CD8-positive, alpha-beta memory T cell (primary cell): Measurements from ENCODE around the gene IL1RAPL1. TPM values are rescaled to one million over a fixed set of nuclear protein-coding genes. Genes with fewer than 3 reads are reported as not detected.

Source experiments
- CTCF ChIA-PET: fragments of 350-600 bp; sonication (Branson Sonifier 250); formaldehyde crosslinking; loops from one replicate; lab custom pipeline; 2021; ENCODE audit warnings: antibody characterized with exemption; lab: Charles Lee
- POLR2A ChIA-PET: fragments of 350-600 bp; sonication (Branson Sonifier 250); formaldehyde crosslinking; loops from one replicate; lab custom pipeline; 2021; ENCODE audit warnings: antibody characterized with exemption; lab: Charles Lee
- DNase-seq, 5 donors: peaks; one replicate each; pipeline versions ENCODE4 v3.0.0 to v3.0.0-alpha.2; 2020 to 2022; ENCODE audit warnings: mixed read lengths in 1 of 5
- H3K27ac ChIP-seq: one replicate; pipeline ENCODE4 v1.7.0; 2013; ENCODE audit warnings: low read depth, mild to moderate bottlenecking, low read length, moderate library complexity
- H3K27me3 ChIP-seq: 2 replicates; pipeline ENCODE4 v1.7.0; 2013; ENCODE audit warnings: low read length, mild to moderate bottlenecking; ENCODE audit not compliant: insufficient read depth, poor library complexity, severe bottlenecking
- H3K36me3 ChIP-seq: 2 replicates; pipeline ENCODE4 v1.7.0; 2013; ENCODE audit warnings: mild to moderate bottlenecking, low read length, moderate library complexity; ENCODE audit not compliant: insufficient read depth
- H3K4me1 ChIP-seq: 2 replicates; pipeline ENCODE4 v1.7.0; 2013; ENCODE audit warnings: mild to moderate bottlenecking, low read length, moderate library complexity; ENCODE audit not compliant: insufficient read depth
- H3K4me3 ChIP-seq: 2 replicates; pipeline ENCODE4 v1.7.0; 2013; ENCODE audit warnings: mild to moderate bottlenecking, low read length
- H3K9me3 ChIP-seq: 2 replicates; pipeline ENCODE4 v1.7.0; 2013; ENCODE audit warnings: mild to moderate bottlenecking, low read length
- H3K27ac Mint-ChIP-seq, 8 donors: one replicate each; pipeline ENCODE4 v1.8.0; 2020 to 2021; ENCODE audit warnings: mixed read lengths in 8 of 8, mild to moderate bottlenecking in 6 of 8, inconsistent platforms in 3 of 8, moderate library complexity in 3 of 8
- H3K27me3 Mint-ChIP-seq, 2 donors: one replicate each; pipeline ENCODE4 v1.8.0; 2020 to 2021; ENCODE audit warnings: mixed read lengths in 2 of 2, mild to moderate bottlenecking in 1 of 2, moderate library complexity in 1 of 2
- H3K36me3 Mint-ChIP-seq, 3 donors: one replicate each; pipeline ENCODE4 v1.8.0; 2020 to 2021; ENCODE audit warnings: mixed read lengths in 3 of 3, inconsistent platforms in 1 of 3, mild to moderate bottlenecking in 1 of 3
- H3K4me1 Mint-ChIP-seq, 3 donors: one replicate each; pipeline ENCODE4 v1.8.0; 2020 to 2021; ENCODE audit warnings: mixed read lengths in 3 of 3, inconsistent platforms in 1 of 3, mild to moderate bottlenecking in 1 of 3
- H3K4me3 Mint-ChIP-seq, 7 donors: one replicate each; pipeline ENCODE4 v1.8.0; 2020 to 2021; ENCODE audit warnings: mixed read lengths in 7 of 7, mild to moderate bottlenecking in 6 of 7, moderate library complexity in 4 of 7, inconsistent platforms in 2 of 7
- H3K9me3 Mint-ChIP-seq, 5 donors: one replicate each; pipeline ENCODE4 v1.8.0; 2020 to 2022; ENCODE audit warnings: mixed read lengths in 5 of 5, mild to moderate bottlenecking in 3 of 5, moderate library complexity in 2 of 5, inconsistent platforms in 1 of 5
- polyA plus RNA-seq: library from polyadenylated mRNA; unstranded; fragments of 300-500 nt; fragmentation: Illumina TruSeq; gene quantifications from one replicate; pipeline ENCODE4 v1.2.3, GENCODE V29; 2021
- total RNA-seq, 2 experiments: library from RNA; stranded (reverse); gene quantifications; one replicate each; pipeline ENCODE4 v1.2.3, GENCODE V29; 2021

IL1RAPL1 gene
- total and polyA plus RNA-seq, 3 experiments from 2014 or later = not detected

DNA sequence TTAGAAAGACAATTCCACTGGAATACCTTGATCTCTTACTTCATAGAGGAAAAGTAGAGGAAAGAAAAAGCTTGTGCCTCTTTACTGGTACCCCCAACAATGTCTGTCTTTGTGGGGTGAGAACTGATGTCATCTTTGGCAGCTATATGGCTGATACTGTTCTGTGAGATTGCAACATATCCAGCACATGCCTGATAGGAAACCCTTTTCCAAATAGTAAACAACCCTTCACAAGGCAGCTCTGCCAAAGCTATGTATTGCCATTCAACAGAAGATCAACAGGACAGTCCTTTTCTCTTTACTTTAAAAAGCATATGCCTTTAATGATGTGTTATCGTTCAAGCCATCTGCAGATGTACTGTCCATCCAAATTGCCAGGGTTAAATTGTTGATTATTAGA lies 105.9 kb downstream of the IL1RAPL1 start:
- no peak for DNase-seq
- ChIA-PET CTCF (no interaction called here), POLR2A (no interaction called here)
- Histone ChIP-seq H3K9me3 (no peaks in the 10 kb centered on the region), H3K36me3 (no peaks in the 10 kb centered on the region), H3K4me3 (no peak overlapping the region), H3K27ac (no peak overlapping the region), H3K4me1 (no peaks in the 10 kb centered on the region), H3K27me3 (no peaks in the 10 kb centered on the region)
- Mint-ChIP-seq H3K9me3 (peaks cover 1 to 11% (median 2%) of the 10 kb centered on the region in 5 donors), H3K4me3 (no peak overlapping the region), H3K36me3 (no peaks in the 10 kb centered on the region), H3K4me1 (no peaks in the 10 kb centered on the region), H3K27ac (no peak overlapping the region), H3K27me3 (peaks cover 0 to 1% of the 10 kb centered on the region in 2 donors)

DNA sequence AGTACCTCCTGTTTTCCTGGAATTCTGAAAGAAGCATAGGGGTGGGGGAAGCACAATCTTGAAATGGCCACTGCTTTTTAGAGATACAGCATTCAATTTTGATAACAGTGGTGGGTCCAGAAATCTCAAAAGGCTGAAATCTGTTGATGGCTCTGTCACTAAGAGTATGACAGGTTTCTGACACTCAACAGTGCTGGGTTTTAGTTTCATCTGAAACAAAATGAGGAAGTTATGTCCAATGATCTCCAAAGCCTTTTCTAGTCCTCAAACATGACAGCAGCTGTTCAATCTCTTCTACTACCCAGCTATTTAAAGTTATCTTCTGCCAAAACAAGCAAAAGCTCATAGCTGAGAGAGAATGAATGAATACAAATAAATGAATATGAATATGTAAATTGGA lies 110.5 kb downstream of the IL1RAPL1 start:
- peaks cover 2 to 4% (median 3%) of the 10 kb centered on the region in 5 donors for H3K9me3 Mint-ChIP-seq
- Histone ChIP-seq H3K27ac (no peak overlapping the region), H3K9me3 (no peaks in the 10 kb centered on the region), H3K4me3 (no peak overlapping the region), H3K36me3 (no peaks in the 10 kb centered on the region), H3K27me3 (no peaks in the 10 kb centered on the region), H3K4me1 (no peaks in the 10 kb centered on the region)
- no peak for DNase-seq
- H3K27ac Mint-ChIP-seq = no peak overlapping the region
- H3K36me3 Mint-ChIP-seq = no peaks in the 10 kb centered on the region
- H3K27me3 Mint-ChIP-seq = no peaks in the 10 kb centered on the region
- POLR2A ChIA-PET = no interaction called here
- CTCF ChIA-PET = no interaction called here
- H3K4me3 Mint-ChIP-seq = no peak overlapping the region
- no peaks in the 10 kb centered on the region for H3K4me1 Mint-ChIP-seq

DNA sequence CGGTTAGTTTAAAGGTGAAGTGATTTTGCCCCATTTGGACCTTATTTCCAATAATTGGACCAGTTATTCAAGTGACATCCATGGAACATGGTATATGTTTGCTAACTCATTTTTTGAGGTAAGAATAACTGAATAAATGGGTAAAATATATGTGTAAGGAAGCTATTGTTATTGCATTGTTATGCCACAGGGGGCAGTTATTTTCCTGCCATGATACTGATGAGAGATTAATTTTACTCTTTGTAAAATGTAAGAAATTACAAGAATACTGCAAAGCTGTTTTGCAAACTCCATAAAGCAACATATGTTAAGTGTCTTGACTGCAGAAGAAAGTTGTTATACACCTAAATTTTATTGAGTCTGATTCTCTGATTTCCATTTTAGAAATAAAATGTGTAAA lies 114.0 kb downstream of the IL1RAPL1 start:
- DNase-seq = no peak
- H3K4me3 Mint-ChIP-seq = no peak overlapping the region
- no peaks in the 10 kb centered on the region for H3K4me1 Mint-ChIP-seq
- Histone ChIP-seq H3K27me3 (no peaks in the 10 kb centered on the region), H3K27ac (no peak overlapping the region), H3K36me3 (no peaks in the 10 kb centered on the region), H3K9me3 (no peaks in the 10 kb centered on the region), H3K4me1 (no peaks in the 10 kb centered on the region), H3K4me3 (no peak overlapping the region)
- no peak overlapping the region for H3K27ac Mint-ChIP-seq
- H3K36me3 Mint-ChIP-seq = no peaks in the 10 kb centered on the region
- POLR2A ChIA-PET = no interaction called here
- H3K27me3 Mint-ChIP-seq = no peaks in the 10 kb centered on the region
- peaks cover 2 to 6% (median 3%) of the 10 kb centered on the region in 5 donors for H3K9me3 Mint-ChIP-seq
- CTCF ChIA-PET = no interaction called here

DNA sequence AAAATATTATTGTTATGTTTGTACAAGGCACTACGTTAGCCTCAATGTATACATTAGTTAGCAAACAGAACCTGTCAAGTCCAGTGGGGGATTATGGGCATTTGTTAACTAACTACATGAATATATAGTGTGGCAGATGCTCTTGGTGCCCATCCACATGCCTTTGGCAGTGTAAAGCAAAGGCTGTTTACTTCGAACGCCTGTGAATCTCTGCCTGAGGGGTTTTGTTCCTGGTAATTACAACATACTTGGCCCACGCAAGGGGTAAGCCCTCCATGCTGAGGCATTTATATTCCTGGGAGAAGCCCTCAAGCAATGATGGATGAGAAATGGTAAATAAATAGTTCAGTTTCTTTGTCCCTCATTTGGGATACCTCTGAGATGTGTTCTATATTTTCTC lies 119.7 kb downstream of the IL1RAPL1 start:
- Mint-ChIP-seq H3K4me3 (no peak overlapping the region), H3K36me3 (no peaks in the 10 kb centered on the region), H3K27me3 (no peaks in the 10 kb centered on the region), H3K9me3 (peaks cover 0 to 3% (median 0%) of the 10 kb centered on the region in 5 donors), H3K4me1 (no peaks in the 10 kb centered on the region), H3K27ac (no peak overlapping the region)
- no peak for DNase-seq
- ChIA-PET POLR2A (no interaction called here), CTCF (no interaction called here)
- Histone ChIP-seq H3K36me3 (no peaks in the 10 kb centered on the region), H3K9me3 (no peaks in the 10 kb centered on the region), H3K27ac (no peak overlapping the region), H3K4me1 (no peaks in the 10 kb centered on the region), H3K27me3 (no peaks in the 10 kb centered on the region), H3K4me3 (no peak overlapping the region)

DNA sequence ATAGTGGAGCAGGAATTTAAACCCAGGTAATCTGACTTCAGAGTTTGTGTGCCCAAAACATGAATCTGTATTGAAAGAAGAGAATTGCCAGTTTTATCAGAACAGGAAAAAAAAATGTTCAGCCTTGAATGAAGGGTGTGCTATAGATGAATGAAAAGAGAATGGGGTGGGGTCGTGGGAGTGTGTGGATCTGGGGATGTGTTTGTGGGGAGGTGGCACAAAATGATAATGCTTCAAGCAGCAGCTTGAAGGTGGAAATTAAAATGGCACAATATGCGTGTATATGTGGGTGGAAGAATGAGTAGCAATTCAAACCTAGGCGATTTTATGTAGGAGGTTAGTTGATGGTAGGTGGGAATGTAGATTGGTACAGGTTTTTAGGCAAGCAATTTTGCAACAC lies 122.2 kb downstream of the IL1RAPL1 start:
- H3K27me3 ChIP-seq = no peaks in the 10 kb centered on the region
- CTCF ChIA-PET = no interaction called here

DNA sequence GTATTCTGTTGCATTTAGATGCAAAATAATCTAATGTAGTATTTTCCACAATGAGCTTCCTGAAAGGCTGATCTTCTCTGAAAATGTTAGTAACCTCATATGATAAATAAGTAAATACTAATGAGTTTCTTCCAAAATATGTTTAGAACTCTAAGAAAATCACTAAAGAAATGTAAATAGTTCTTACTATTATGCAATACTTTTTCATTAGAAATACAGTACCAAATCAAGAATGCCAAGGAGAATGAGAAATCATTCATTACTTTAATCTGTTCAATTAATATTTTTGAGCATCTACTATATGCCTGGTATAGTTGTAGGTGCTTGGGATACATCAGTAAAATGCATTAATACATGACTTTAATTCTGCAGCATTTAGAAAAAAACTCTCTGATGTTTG lies 130.6 kb downstream of the IL1RAPL1 start:
- Histone ChIP-seq H3K4me1 (no peaks in the 10 kb centered on the region), H3K27ac (no peak overlapping the region), H3K27me3 (no peaks in the 10 kb centered on the region), H3K36me3 (no peaks in the 10 kb centered on the region), H3K4me3 (no peak overlapping the region), H3K9me3 (no peaks in the 10 kb centered on the region)
- Mint-ChIP-seq H3K4me1 (no peaks in the 10 kb centered on the region), H3K27ac (no peak overlapping the region), H3K36me3 (no peaks in the 10 kb centered on the region), H3K4me3 (no peak overlapping the region), H3K9me3 (peaks cover 0 to 13% (median 4%) of the 10 kb centered on the region in 5 donors), H3K27me3 (no peaks in the 10 kb centered on the region)
- ChIA-PET POLR2A (no interaction called here), CTCF (no interaction called here)
- no peak for DNase-seq

More for the DNA sequence above, 122.2 kb downstream of the IL1RAPL1 start:
- no peak overlapping the region for H3K4me3 Mint-ChIP-seq
- Histone ChIP-seq H3K27ac (no peak overlapping the region), H3K4me3 (no peak overlapping the region), H3K9me3 (no peaks in the 10 kb centered on the region), H3K4me1 (no peaks in the 10 kb centered on the region), H3K36me3 (no peaks in the 10 kb centered on the region)
- H3K36me3 Mint-ChIP-seq = no peaks in the 10 kb centered on the region
- no peak overlapping the region for H3K27ac Mint-ChIP-seq
- no peaks in the 10 kb centered on the region for H3K27me3 Mint-ChIP-seq
- POLR2A ChIA-PET = no interaction called here
- H3K9me3 Mint-ChIP-seq = peaks cover 0 to 3% (median 1%) of the 10 kb centered on the region in 5 donors
- H3K4me1 Mint-ChIP-seq = no peaks in the 10 kb centered on the region
- DNase-seq = no peak

DNA sequence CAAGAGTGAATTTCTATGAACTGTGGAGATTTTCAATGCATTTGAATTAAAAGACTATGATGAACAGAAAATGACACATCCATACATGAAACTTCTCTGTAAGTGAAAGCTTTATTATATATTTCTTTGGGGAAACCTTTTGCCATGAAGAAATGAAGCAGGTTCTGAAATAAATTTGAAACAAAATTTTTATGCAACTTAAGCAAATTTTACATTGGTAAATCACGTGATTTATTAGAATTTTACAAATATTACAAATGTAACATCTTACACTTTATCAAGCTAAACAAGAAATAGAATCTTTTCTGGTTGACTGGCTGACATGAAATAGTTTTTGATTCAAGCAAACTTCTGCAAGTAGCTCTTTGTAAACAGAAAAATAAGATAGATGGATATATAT lies 131.2 kb downstream of the IL1RAPL1 start:
- CTCF ChIA-PET = no interaction called here
- H3K27me3 Mint-ChIP-seq = no peaks in the 10 kb centered on the region
- H3K27ac ChIP-seq = no peak overlapping the region
- H3K36me3 ChIP-seq = no peaks in the 10 kb centered on the region
- no peak overlapping the region for H3K4me3 ChIP-seq
- DNase-seq = no peak
- no peaks in the 10 kb centered on the region for H3K9me3 ChIP-seq
- H3K36me3 Mint-ChIP-seq = no peaks in the 10 kb centered on the region
- H3K4me1 Mint-ChIP-seq = no peaks in the 10 kb centered on the region
- no peaks in the 10 kb centered on the region for H3K27me3 ChIP-seq
- H3K4me1 ChIP-seq = no peaks in the 10 kb centered on the region
- peaks cover 0 to 13% (median 6%) of the 10 kb centered on the region in 5 donors for H3K9me3 Mint-ChIP-seq
- no peak overlapping the region for H3K4me3 Mint-ChIP-seq
- no peak overlapping the region for H3K27ac Mint-ChIP-seq
- POLR2A ChIA-PET = no interaction called here

DNA sequence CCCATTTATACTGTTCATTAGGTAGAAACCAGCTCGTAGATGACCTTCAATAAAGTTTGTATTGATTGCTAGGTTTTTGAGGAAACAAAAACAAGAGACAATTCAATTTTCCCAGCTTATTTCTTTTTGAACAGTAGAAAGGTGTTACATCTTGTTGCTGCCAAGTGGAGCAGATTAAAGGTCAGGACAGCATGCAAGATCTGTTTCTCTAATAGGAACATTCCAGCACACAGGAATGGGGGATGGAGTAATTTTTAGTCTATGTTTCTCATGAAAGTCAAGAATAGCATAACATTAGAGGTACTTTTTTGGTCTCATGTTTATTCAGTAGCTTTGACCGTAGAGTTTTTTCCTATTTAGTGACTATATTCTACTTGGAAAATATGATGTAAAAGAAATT lies 132.4 kb downstream of the IL1RAPL1 start:
- no peak for DNase-seq
- H3K4me3 Mint-ChIP-seq = no peak overlapping the region
- Histone ChIP-seq H3K4me3 (no peak overlapping the region), H3K36me3 (no peaks in the 10 kb centered on the region), H3K4me1 (no peaks in the 10 kb centered on the region), H3K9me3 (no peaks in the 10 kb centered on the region), H3K27me3 (no peaks in the 10 kb centered on the region), H3K27ac (no peak overlapping the region)
- H3K36me3 Mint-ChIP-seq = no peaks in the 10 kb centered on the region
- no peaks in the 10 kb centered on the region for H3K4me1 Mint-ChIP-seq
- peaks cover 0 to 13% (median 7%) of the 10 kb centered on the region in 5 donors for H3K9me3 Mint-ChIP-seq
- H3K27me3 Mint-ChIP-seq = no peaks in the 10 kb centered on the region
- H3K27ac Mint-ChIP-seq = no peak overlapping the region
- CTCF ChIA-PET = no interaction called here
- POLR2A ChIA-PET = no interaction called here

DNA sequence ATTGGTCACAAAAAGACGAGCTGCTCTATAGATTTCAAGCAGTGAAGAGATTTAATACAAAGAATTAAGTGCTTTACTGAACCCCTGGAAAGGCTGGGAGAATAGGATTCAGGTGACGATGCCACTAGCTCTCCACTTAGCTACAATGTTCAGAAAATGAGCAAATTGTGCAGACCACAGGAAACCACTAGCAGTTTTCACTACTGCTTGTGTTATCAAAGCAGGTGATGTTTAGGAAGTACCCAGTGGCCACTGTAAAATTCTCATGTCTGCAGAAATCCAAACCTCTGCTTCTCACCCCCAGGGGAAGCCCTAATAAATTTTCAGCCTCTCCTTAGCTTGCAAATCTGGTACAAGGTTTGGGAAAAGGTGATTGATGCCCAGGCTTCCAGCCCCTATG lies 165.1 kb downstream of the IL1RAPL1 start:
- no peaks in the 10 kb centered on the region for H3K4me1 ChIP-seq
- Mint-ChIP-seq H3K27ac (no peak overlapping the region), H3K27me3 (no peaks in the 10 kb centered on the region), H3K4me1 (no peaks in the 10 kb centered on the region), H3K4me3 (no peak overlapping the region), H3K9me3 (peaks cover 0 to 18% (median 6%) of the 10 kb centered on the region in 5 donors), H3K36me3 (no peaks in the 10 kb centered on the region)
- H3K27ac ChIP-seq = no peak overlapping the region
- CTCF ChIA-PET = no interaction called here
- DNase-seq = no peak
- no peaks in the 10 kb centered on the region for H3K27me3 ChIP-seq
- no peaks in the 10 kb centered on the region for H3K36me3 ChIP-seq
- POLR2A ChIA-PET = no interaction called here
- H3K9me3 ChIP-seq = no peaks in the 10 kb centered on the region
- no peak overlapping the region for H3K4me3 ChIP-seq
